ENCODE results near the gene TSPAN8.

DNA sequence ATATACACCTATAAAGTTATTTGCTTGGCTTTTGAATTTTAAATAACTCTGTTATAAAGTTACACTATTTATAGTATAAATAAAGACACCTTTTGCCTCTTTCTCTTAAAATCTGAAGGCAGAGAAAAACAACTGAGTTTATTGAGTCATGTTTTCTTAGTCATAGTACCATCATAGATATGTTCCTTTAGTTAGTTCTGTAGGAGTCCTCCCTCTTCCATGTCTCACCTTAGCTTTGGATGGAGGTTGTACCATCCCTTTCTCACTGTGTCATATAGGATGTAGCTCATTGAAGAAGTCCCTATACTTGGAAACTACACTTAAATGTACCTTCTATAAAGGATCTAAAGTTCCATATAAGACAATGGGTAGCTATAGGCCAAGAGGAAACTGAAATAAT lies 39.7 kb upstream of the TSPAN8 start:
- TF ChIP-seq, protein P1, sequence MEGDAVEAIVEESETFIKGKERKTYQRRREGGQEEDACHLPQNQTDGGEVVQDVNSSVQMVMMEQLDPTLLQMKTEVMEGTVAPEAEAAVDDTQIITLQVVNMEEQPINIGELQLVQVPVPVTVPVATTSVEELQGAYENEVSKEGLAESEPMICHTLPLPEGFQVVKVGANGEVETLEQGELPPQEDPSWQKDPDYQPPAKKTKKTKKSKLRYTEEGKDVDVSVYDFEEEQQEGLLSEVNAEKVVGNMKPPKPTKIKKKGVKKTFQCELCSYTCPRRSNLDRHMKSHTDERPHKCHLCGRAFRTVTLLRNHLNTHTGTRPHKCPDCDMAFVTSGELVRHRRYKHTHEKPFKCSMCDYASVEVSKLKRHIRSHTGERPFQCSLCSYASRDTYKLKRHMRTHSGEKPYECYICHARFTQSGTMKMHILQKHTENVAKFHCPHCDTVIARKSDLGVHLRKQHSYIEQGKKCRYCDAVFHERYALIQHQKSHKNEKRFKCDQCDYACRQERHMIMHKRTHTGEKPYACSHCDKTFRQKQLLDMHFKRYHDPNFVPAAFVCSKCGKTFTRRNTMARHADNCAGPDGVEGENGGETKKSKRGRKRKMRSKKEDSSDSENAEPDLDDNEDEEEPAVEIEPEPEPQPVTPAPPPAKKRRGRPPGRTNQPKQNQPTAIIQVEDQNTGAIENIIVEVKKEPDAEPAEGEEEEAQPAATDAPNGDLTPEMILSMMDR (IDR thresholded peaks at IDR 0.05) = no peak
- no peak for TF ChIP-seq POLR2A (IDR thresholded peaks at IDR 0.05)

Measured in body of pancreas (tissue), 4 donors.